ENCODE results near the gene OR51Q1.

Gene OR51Q1

GRCh38 chr11:5398936-5399335, 23.0 kb upstream of the OR51Q1 start:
- H3K9me3 Mint-ChIP-seq = no peaks in the 10 kb centered on the region
- no peak overlapping the region for H3K4me3 Mint-ChIP-seq
- no peak overlapping the region for H3K27ac Mint-ChIP-seq
- peaks cover 7% of the 10 kb centered on the region for H3K27me3 Mint-ChIP-seq (ENCODE audit: low read depth)
- H3K4me1 Mint-ChIP-seq = no peaks in the 10 kb centered on the region
- no peaks in the 10 kb centered on the region for H3K36me3 Mint-ChIP-seq (ENCODE audit: low read depth)
- no peak for TF ChIP-seq CTCF (IDR thresholded peaks at IDR 0.05; ENCODE audit: unreplicated experiment in 3 of 3)

GRCh38 chr11:5405173-5405572, 16.7 kb upstream of the OR51Q1 start:
- Mint-ChIP-seq H3K9me3 (no peaks in the 10 kb centered on the region), H3K4me1 (no peaks in the 10 kb centered on the region), H3K36me3 (ENCODE audit: low read depth) (no peaks in the 10 kb centered on the region), H3K4me3 (no peak overlapping the region), H3K27me3 (ENCODE audit: low read depth) (peaks cover 7% of the 10 kb centered on the region), H3K27ac (no peak overlapping the region)
- TF ChIP-seq CTCF (IDR thresholded peaks at IDR 0.05; ENCODE audit: unreplicated experiment in 3 of 3) = no peak

- Mint-ChIP-seq H3K27ac (no peak overlapping the region), H3K4me3 (no peak overlapping the region), H3K27me3 (ENCODE audit: low read depth) (no peaks in the 10 kb centered on the region), H3K36me3 (ENCODE audit: low read depth) (no peaks in the 10 kb centered on the region), H3K4me1 (no peaks in the 10 kb centered on the region), H3K9me3 (no peaks in the 10 kb centered on the region)
- TF ChIP-seq CTCF (IDR thresholded peaks at IDR 0.05; ENCODE audit: unreplicated experiment in 3 of 3) = no peak
Observed at GRCh38 chr11:5420993-5421392, 918 bp upstream of the OR51Q1 start.

- Mint-ChIP-seq H3K9me3 (no peaks in the 10 kb centered on the region), H3K27me3 (ENCODE audit: low read depth) (no peaks in the 10 kb centered on the region), H3K36me3 (ENCODE audit: low read depth) (no peaks in the 10 kb centered on the region), H3K4me1 (no peaks in the 10 kb centered on the region), H3K4me3 (no peak overlapping the region), H3K27ac (no peak overlapping the region)
- no peak for TF ChIP-seq CTCF (IDR thresholded peaks at IDR 0.05; ENCODE audit: unreplicated experiment in 3 of 3)
Observed at GRCh38 chr11:5423131-5423530, 1.2 kb downstream of the OR51Q1 start.

- no peaks in the 10 kb centered on the region for H3K9me3 Mint-ChIP-seq
- no peaks in the 10 kb centered on the region for H3K4me1 Mint-ChIP-seq
- H3K36me3 Mint-ChIP-seq (ENCODE audit: low read depth) = no peaks in the 10 kb centered on the region
- TF ChIP-seq CTCF (IDR thresholded peaks at IDR 0.05; ENCODE audit: unreplicated experiment in 3 of 3) = no peak
- H3K27me3 Mint-ChIP-seq (ENCODE audit: low read depth) = no peaks in the 10 kb centered on the region
- no peak within 1 kb of the TSS for H3K4me3 Mint-ChIP-seq
- H3K27ac Mint-ChIP-seq = no peak within 1 kb of the TSS
Observed at GRCh38 chr11:5441414-5441813, 19.5 kb downstream of the OR51Q1 start, which contains the start of gene OR51I1. TSS of gene OR51I1 (minus strand) at chr11:5441514. CDS start at chr11:5441514, 0 bp downstream.

GRCh38 chr11:5443835-5444393, 22.0 kb downstream of the OR51Q1 start:
- Mint-ChIP-seq H3K27ac (no peak overlapping the region), H3K9me3 (no peaks in the 10 kb centered on the region), H3K4me1 (no peaks in the 10 kb centered on the region), H3K4me3 (no peak overlapping the region), H3K36me3 (ENCODE audit: low read depth) (no peaks in the 10 kb centered on the region), H3K27me3 (ENCODE audit: low read depth) (no peaks in the 10 kb centered on the region)
- no peak for TF ChIP-seq CTCF (IDR thresholded peaks at IDR 0.05; ENCODE audit: unreplicated experiment in 3 of 3)
